Chondrocyte (in vitro differentiated cells): ENCODE data around the gene SLIT3. TPM values are rescaled to one million over a fixed set of nuclear protein-coding genes. Genes with fewer than 3 reads are reported as not detected.

ENCODE experiments used
- DNase-seq: peaks from one replicate; pipeline ENCODE4 v3.0.0; 2021; ENCODE audit warnings: mixed read lengths, low spot score
- H3K27ac Mint-ChIP-seq: one replicate; pipeline ENCODE4 v1.8.0; 2021; ENCODE audit warnings: mild to moderate bottlenecking, moderate library complexity, mixed read lengths; ENCODE audit not compliant: unreplicated experiment
- H3K27me3 Mint-ChIP-seq: 2 replicates; pipeline ENCODE4 v1.8.0; 2021; ENCODE audit warnings: low read depth, mixed read lengths
- H3K36me3 Mint-ChIP-seq: 2 replicates; pipeline ENCODE4 v1.8.0; 2021; ENCODE audit warnings: low read depth, mixed read lengths
- H3K4me1 Mint-ChIP-seq: 2 replicates; pipeline ENCODE4 v1.8.0; 2021; ENCODE audit warnings: low read depth, mild to moderate bottlenecking, mixed read lengths
- H3K4me3 Mint-ChIP-seq: one replicate; pipeline ENCODE4 v1.8.0; 2021; ENCODE audit warnings: mild to moderate bottlenecking, moderate library complexity, mixed read lengths; ENCODE audit not compliant: unreplicated experiment
- H3K9me3 Mint-ChIP-seq: 2 replicates; pipeline ENCODE4 v1.8.0; 2021; ENCODE audit warnings: low read depth, mixed read lengths
- total RNA-seq: library from RNA; stranded (reverse); gene quantifications from 3 replicates; pipeline ENCODE4 v1.2.1, GENCODE V29; 2021
- TF ChIP-seq, protein P1 (sequence below): fragments of 200-600 bp; sonication (generic); IDR thresholded peaks from 2 replicates; pipeline ENCODE4 v1.5.0; 2021; ENCODE audit warnings: antibody characterized with exemption, mild to moderate bottlenecking, moderate library complexity

Gene SLIT3
- total RNA-seq, 1 donor from 2014 or later: 116 TPM

DNA sequence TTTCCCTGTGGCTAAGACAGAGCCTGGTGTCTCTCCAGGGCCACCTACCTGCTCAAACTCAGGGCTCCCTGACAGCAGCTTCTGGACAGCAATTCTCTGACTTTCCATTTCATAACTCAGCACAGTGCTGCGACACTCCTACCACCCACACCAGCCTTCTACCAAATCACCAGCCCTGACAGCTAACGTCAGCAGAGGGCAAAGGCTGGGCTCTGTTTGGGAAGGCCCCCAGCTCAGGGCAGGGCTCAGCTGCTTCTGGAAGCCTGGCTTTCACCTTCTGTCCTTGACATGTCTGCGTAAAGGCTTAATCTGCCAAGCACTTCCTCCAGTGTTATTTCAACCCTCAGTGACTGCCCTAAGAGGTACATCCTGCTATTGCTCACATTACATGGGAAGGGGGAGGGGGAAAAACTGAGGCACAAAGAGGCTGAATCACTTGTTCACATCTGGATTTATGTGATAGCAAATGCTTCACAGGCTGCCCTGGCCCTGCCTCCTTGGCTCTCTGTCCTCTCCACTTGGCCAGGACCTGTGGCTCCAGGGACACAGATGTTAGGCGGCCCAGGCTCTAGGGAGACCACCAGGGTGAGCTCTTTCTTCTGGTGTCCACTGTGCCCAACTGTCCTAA lies 619.3 kb downstream of the SLIT3 start:
- TF ChIP-seq, protein P1, sequence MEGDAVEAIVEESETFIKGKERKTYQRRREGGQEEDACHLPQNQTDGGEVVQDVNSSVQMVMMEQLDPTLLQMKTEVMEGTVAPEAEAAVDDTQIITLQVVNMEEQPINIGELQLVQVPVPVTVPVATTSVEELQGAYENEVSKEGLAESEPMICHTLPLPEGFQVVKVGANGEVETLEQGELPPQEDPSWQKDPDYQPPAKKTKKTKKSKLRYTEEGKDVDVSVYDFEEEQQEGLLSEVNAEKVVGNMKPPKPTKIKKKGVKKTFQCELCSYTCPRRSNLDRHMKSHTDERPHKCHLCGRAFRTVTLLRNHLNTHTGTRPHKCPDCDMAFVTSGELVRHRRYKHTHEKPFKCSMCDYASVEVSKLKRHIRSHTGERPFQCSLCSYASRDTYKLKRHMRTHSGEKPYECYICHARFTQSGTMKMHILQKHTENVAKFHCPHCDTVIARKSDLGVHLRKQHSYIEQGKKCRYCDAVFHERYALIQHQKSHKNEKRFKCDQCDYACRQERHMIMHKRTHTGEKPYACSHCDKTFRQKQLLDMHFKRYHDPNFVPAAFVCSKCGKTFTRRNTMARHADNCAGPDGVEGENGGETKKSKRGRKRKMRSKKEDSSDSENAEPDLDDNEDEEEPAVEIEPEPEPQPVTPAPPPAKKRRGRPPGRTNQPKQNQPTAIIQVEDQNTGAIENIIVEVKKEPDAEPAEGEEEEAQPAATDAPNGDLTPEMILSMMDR: peak; percentile 13
- DNase-seq: peak; percentile 72
- H3K27me3 Mint-ChIP-seq: no peaks in the 10 kb centered on the region
- H3K27ac Mint-ChIP-seq: peak overlapping the region; percentile 5
- no peaks in the 10 kb centered on the region for H3K9me3 Mint-ChIP-seq
- H3K4me3 Mint-ChIP-seq: no peak overlapping the region
- peaks cover 5% of the 10 kb centered on the region for H3K36me3 Mint-ChIP-seq
- H3K4me1 Mint-ChIP-seq: peaks cover 15% of the 10 kb centered on the region

DNA sequence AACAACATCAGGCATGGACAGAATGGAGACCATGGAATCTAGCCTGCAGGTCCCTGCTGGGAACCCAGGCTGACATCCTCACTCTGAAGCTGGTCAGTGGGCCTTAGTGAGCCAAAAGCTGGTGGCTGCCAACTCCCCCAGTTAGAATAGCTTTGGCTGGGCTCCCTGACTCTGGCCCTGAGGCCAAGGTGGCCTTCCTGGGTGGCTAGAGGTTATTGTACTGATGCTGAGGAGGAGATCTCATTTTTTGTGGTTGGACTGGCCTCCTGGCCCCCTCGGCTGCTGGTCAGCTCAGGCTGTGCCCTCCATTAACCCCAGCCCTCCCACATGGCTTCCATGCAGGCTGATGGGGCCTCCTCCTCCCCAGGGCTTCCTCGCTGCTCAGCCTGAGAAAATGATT lies 620.5 kb downstream of the SLIT3 start:
- TF ChIP-seq, protein P1: no peak
- H3K36me3 Mint-ChIP-seq: peaks cover 4% of the 10 kb centered on the region
- peaks cover 15% of the 10 kb centered on the region for H3K4me1 Mint-ChIP-seq
- no peak overlapping the region for H3K27ac Mint-ChIP-seq
- no peaks in the 10 kb centered on the region for H3K9me3 Mint-ChIP-seq
- H3K27me3 Mint-ChIP-seq: no peaks in the 10 kb centered on the region
- DNase-seq: peak; percentile 41
- no peak overlapping the region for H3K4me3 Mint-ChIP-seq

DNA sequence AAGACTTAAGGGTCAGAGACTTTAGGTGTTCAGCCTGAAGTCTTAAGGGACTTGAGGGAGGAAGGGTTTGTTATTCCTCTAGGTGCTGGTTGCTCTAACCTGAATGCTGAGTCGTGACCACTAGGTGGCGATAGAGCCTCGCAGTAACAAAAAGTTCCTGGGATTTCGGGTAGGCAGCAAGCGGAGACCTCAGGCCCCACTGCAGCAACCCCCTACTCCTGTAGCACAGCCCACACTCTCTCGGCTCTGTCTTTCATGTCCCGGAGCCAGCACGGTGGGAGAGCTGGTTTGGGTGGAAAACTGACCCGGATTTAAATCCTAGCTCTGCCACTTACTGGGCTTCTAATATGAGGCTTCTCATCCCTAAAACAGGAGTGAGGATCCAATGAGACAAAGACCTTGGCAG lies 621.4 kb downstream of the SLIT3 start:
- no peaks in the 10 kb centered on the region for H3K9me3 Mint-ChIP-seq

DNA sequence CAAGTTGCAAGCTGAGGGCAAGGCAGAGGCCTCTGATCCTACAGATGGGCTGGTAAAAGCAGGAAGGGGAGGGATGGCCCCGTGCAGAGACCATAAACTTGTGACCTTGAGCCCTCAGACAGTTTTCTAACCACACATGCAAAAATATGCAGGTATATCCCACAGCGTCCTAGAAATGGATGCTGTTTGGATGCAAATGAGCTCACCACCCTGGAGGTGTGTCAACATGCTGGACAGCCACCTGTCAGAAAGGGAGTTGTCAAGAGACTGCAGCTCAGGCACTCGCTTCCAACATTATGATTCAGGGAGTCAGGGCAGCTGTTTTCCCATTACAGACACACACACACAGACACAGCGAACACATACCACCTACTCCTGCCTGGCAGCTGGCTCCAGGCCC lies 624.4 kb downstream of the SLIT3 start:
- no peak for DNase-seq
- H3K4me3 Mint-ChIP-seq: no peak overlapping the region
- H3K27me3 Mint-ChIP-seq: no peaks in the 10 kb centered on the region
- no peak overlapping the region for H3K27ac Mint-ChIP-seq
- TF ChIP-seq, protein P1: no peak
- H3K9me3 Mint-ChIP-seq: no peaks in the 10 kb centered on the region
- H3K36me3 Mint-ChIP-seq: peaks cover 5% of the 10 kb centered on the region
- H3K4me1 Mint-ChIP-seq: peaks cover 6% of the 10 kb centered on the region

More for the DNA sequence above, 621.4 kb downstream of the SLIT3 start:
- no peaks in the 10 kb centered on the region for H3K27me3 Mint-ChIP-seq
- H3K4me1 Mint-ChIP-seq: peaks cover 15% of the 10 kb centered on the region
- H3K27ac Mint-ChIP-seq: no peak overlapping the region
- no peak overlapping the region for H3K4me3 Mint-ChIP-seq
- peaks cover 2% of the 10 kb centered on the region for H3K36me3 Mint-ChIP-seq
- DNase-seq: peak; percentile 63
- TF ChIP-seq, protein P1: peak; percentile 96

DNA sequence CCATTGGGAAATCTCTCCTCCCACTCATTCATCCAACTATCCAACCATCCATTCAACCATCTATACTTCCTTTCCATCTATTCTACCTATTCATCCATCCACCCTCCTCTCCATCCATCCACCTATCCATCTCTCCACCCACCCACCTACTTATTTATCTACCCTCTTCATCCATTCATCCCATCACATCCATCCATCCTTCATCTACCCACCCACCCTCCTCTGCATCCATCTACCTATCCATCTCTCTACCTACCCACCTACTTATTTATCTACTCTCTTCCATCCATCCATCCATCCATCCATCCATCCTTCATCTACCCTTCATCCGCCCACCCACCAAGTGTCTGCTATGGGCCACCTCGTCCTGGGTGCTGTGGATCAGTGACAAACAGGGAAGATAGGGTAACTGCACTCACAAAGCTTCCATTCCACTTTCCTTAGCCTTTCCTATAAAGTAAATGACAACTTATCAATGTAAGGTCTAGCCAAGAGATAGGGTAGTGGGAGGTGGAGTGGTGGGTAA lies 625.0 kb downstream of the SLIT3 start:
- Mint-ChIP-seq H3K36me3 (peaks cover 5% of the 10 kb centered on the region), H3K4me3 (no peak overlapping the region), H3K27me3 (no peaks in the 10 kb centered on the region), H3K27ac (no peak overlapping the region), H3K4me1 (peaks cover under 1% of the 10 kb centered on the region), H3K9me3 (no peaks in the 10 kb centered on the region)
- TF ChIP-seq, protein P1: no peak
- DNase-seq: no peak
